Endothelial cell of umbilical vein (primary cell): ENCODE data around the gene DHRS7B. TPM values are rescaled to one million over a fixed set of nuclear protein-coding genes. Genes with fewer than 3 reads are reported as not detected.
"Not testable (repeated sequence)": the region's sequence is repeated elsewhere in the genome, so short reads cannot be mapped to it uniquely, and the experiment has no call there.

Experiments used
- BruUV-seq: library from RNA; stranded (reverse); fragments of 400-500 nt; replicated peaks from 2 replicates; lab custom pipeline; 2021; lab: Mats Ljungman, UMichigan
- CTCF ChIA-PET: fragments of 300-600, 350-600 bp; sonication (Branson Sonifier 250); formaldehyde crosslinking; loops from one replicate; lab custom pipeline; 2021; ENCODE audit warnings: antibody characterized with exemption, inconsistent platforms; lab: Charles Lee
- POLR2A ChIA-PET: fragments of 300-600, 350-600 bp; sonication (Branson Sonifier 250); formaldehyde crosslinking; loops from one replicate; lab custom pipeline; 2021; ENCODE audit warnings: antibody characterized with exemption, inconsistent platforms; lab: Charles Lee
- DNase-seq: peaks from one replicate; pipeline ENCODE4 v3.0.0-alpha.2; 2011; ENCODE audit warnings: low read depth, low spot score
- FAIRE-seq: peaks from 2 replicates; lab custom pipeline; 2011; peaks lifted over from hg19 to GRCh38; lab: Jason Lieb, UNC
- H2AFZ ChIP-seq: 2 replicates; pipeline ENCODE4 v1.6.0; 2012; ENCODE audit warnings: low read depth, low read length, control low read depth, inconsistent platforms
- H3K27ac ChIP-seq: 2 replicates; pipeline ENCODE4 v1.5.1; 2011; ENCODE audit warnings: low read depth, mild to moderate bottlenecking, control low read depth, low read length, moderate library complexity; ENCODE audit not compliant: insufficient read depth
- H3K27me3 ChIP-seq, 2 experiments: 2 replicates each; pipeline versions ENCODE4 v1.6.0 to v1.6.1; 2011; ENCODE audit warnings: low read length in 2 of 2, mixed read lengths in 1 of 2; ENCODE audit not compliant: control insufficient read depth in 2 of 2, insufficient read depth in 2 of 2
- H3K36me3 ChIP-seq, 2 experiments: 2 replicates in 1 of 2; 3 replicates in 1 of 2; pipeline ENCODE4 v1.5.1; 2011; ENCODE audit warnings: low read length in 2 of 2, mild to moderate bottlenecking in 1 of 2, moderate library complexity in 1 of 2; ENCODE audit not compliant: control insufficient read depth in 2 of 2, insufficient read depth in 2 of 2; ENCODE audit errors: extremely low read depth in 1 of 2
- H3K4me1 ChIP-seq: 3 replicates; pipeline ENCODE4 v1.5.1; 2011; ENCODE audit warnings: mild to moderate bottlenecking, low read length; ENCODE audit not compliant: control insufficient read depth, insufficient read depth; ENCODE audit errors: extremely low read depth
- H3K4me2 ChIP-seq: 2 replicates; pipeline ENCODE4 v1.6.1; 2011; ENCODE audit warnings: low read length, control low read depth, mixed read lengths; ENCODE audit not compliant: insufficient read depth
- H3K4me3 ChIP-seq, 3 experiments: fragments of 200-600 bp in 1 of 3; sonication (generic), shearing (Covaris generic) in 1 of 3; replicated peaks in 1 of 3; 2 replicates each; pipeline ENCODE4 v1.5.1; 2011 to 2016; ENCODE audit warnings: control low read depth in 3 of 3, low read length in 3 of 3, mild to moderate bottlenecking in 2 of 3, inconsistent platforms in 1 of 3, low read depth in 1 of 3, moderate library complexity in 1 of 3; ENCODE audit not compliant: insufficient read depth in 1 of 3
- H3K79me2 ChIP-seq: 2 replicates; pipeline ENCODE4 v1.6.0; 2012; ENCODE audit warnings: low read length, inconsistent platforms; ENCODE audit not compliant: control insufficient read depth, insufficient read depth
- H3K9ac ChIP-seq: replicated peaks from 2 replicates; pipeline ENCODE3; 2011; ENCODE audit warnings: low read length, control low read depth; ENCODE audit not compliant: insufficient read depth; ENCODE audit errors: extremely low read depth
- H3K9me1 ChIP-seq: replicated peaks from 3 replicates; pipeline ENCODE4 v1.6.0; 2011; ENCODE audit warnings: mild to moderate bottlenecking, low read length; ENCODE audit not compliant: control insufficient read depth, insufficient read depth; ENCODE audit errors: extremely low read depth
- H3K9me3 ChIP-seq: replicated peaks from 2 replicates; pipeline ENCODE4 v1.5.1; 2012; ENCODE audit warnings: low read length, inconsistent platforms; ENCODE audit not compliant: control insufficient read depth, insufficient read depth
- H4K20me1 ChIP-seq: replicated peaks from 2 replicates; pipeline ENCODE3; 2011; ENCODE audit warnings: mild to moderate bottlenecking, low read length; ENCODE audit not compliant: control insufficient read depth, insufficient read depth; ENCODE audit errors: extremely low read depth
- CTCF ChIP-seq, 2 donors: IDR thresholded peaks; 1 replicate in 1 of 2; 2 replicates in 1 of 2; pipeline ENCODE4 v1.5.1; 2011; ENCODE audit warnings: low read length in 2 of 2, mild to moderate bottlenecking in 2 of 2, moderate library complexity in 2 of 2, control low read depth in 1 of 2, inconsistent platforms in 1 of 2, low read depth in 1 of 2; ENCODE audit not compliant: insufficient read depth in 1 of 2; ENCODE audit errors: extremely low read depth in 1 of 2
- EZH2 ChIP-seq: IDR thresholded peaks from 2 replicates; pipeline ENCODE4 v1.6.1; 2012; ENCODE audit warnings: borderline replicate concordance, low read depth, mild to moderate bottlenecking, moderate library complexity, low read length, inconsistent platforms; ENCODE audit not compliant: severe bottlenecking
- FOS ChIP-seq: IDR thresholded peaks from 2 replicates; pipeline ENCODE4 v1.6.1; 2011; ENCODE audit warnings: mild to moderate bottlenecking, low read length, moderate library complexity, borderline replicate concordance; ENCODE audit not compliant: insufficient read depth
- GATA2 ChIP-seq: IDR thresholded peaks from 2 replicates; pipeline ENCODE4 v1.7.0; 2011; ENCODE audit warnings: low read depth, mild to moderate bottlenecking, moderate library complexity, mixed read lengths, low read length; ENCODE audit not compliant: insufficient read length, insufficient read depth
- JUN ChIP-seq: IDR thresholded peaks from 2 replicates; pipeline ENCODE4 v1.6.1; 2011; ENCODE audit warnings: borderline replicate concordance, low read depth; ENCODE audit not compliant: insufficient read length, insufficient read depth
- MAX ChIP-seq: IDR thresholded peaks from 2 replicates; pipeline ENCODE4 v1.6.1; 2011; ENCODE audit not compliant: insufficient read depth, insufficient read length
- MYC ChIP-seq: IDR thresholded peaks from one replicate; pipeline ENCODE4 v1.6.1; 2011; ENCODE audit warnings: mild to moderate bottlenecking, low read depth, low read length
- POLR2A ChIP-seq: IDR thresholded peaks from 2 replicates; pipeline ENCODE4 v1.6.1; 2012; ENCODE audit warnings: low read depth, mild to moderate bottlenecking, control low read depth, low read length
- POLR2AphosphoS5 ChIP-seq: IDR thresholded peaks from 2 replicates; pipeline ENCODE4 v1.6.1; 2012; ENCODE audit warnings: low read depth, mild to moderate bottlenecking, control low read depth, low read length, moderate library complexity; ENCODE audit not compliant: insufficient read depth
- dilution Hi-C: fragments of 300-500 bp; cut with MboI; formaldehyde crosslinking; loops from one replicate; pipeline ENCODE4 v1.15.0; 2019; ENCODE audit warnings: low sequenced_read_pairs; ENCODE audit not compliant: extremely low pct_ligation_motif_present
- intact Hi-C: fragments of 100-400 bp; cut with micrococcal nuclease; formaldehyde crosslinking; loops from one replicate; pipeline ENCODE4 v1.10.0; 2022
- polyA plus RNA-seq, 4 experiments: library from polyadenylated mRNA; depleted of rRNA in 3 of 4; stranded (reverse) in 3 of 4; unstranded in 1 of 4; fragments of >200 nt; gene quantifications; 2 replicates each; pipeline versions ENCODE4 v1.2.1 to v1.2.3, GENCODE V29; 2011 to 2012; ENCODE audit warnings: missing spikeins in 1 of 4
- total RNA-seq: library from RNA; stranded (reverse); gene quantifications from 2 replicates; pipeline ENCODE4 v1.2.3, GENCODE V29; 2021

DHRS7B gene
- total and polyA plus RNA-seq, 2 donors (not counting 3 experiments of a cell fraction or from before 2014, with no cell fraction given) = 14.0 to 28.1 TPM

GRCh38 chr17:21223086-21223485, 96.3 kb downstream of the DHRS7B start:
- no peaks in the 10 kb centered on the region for H3K27me3 ChIP-seq
- POLR2A ChIA-PET = no interaction called here
- TF ChIP-seq POLR2A (no peak), EZH2 (no peak), JUN (no peak), MYC (no peak), POLR2AphosphoS5 (no peak), MAX (no peak), CTCF (IDR thresholded peaks at IDR 0.05; ENCODE audit: extremely low read depth in 1 of 2, insufficient read depth in 1 of 2, low read depth in 1 of 2, low read length in 2 of 2) (no peak), GATA2 (no peak), FOS (no peak)

GRCh38 chr17:21227277-21227676, 100.5 kb downstream of the DHRS7B start:
- POLR2A ChIA-PET, BruUV-seq, H3K4me2 ChIP-seq, dilution Hi-C loops, H3K27ac ChIP-seq, H3K36me3 ChIP-seq, H3K4me3 ChIP-seq, FAIRE-seq, H4K20me1 ChIP-seq, intact Hi-C loops, H3K79me2 ChIP-seq, H3K9me3 ChIP-seq, DNase-seq, H3K9ac ChIP-seq, H2AFZ ChIP-seq, H3K9me1 ChIP-seq, H3K27me3 ChIP-seq, H3K4me1 ChIP-seq: not testable (repeated sequence)
- CTCF ChIA-PET = interaction anchor here (1.1 to 1.5 kb wide), 2 partner anchors 12 to 98 kb away, joined by 4 to 5 read pairs; no protein-coding TSS in a partner anchor

More at GRCh38 chr17:21223086-21223485, 96.3 kb downstream of the DHRS7B start:
- FAIRE-seq = no peak
- BruUV-seq = no TSS peak
- no peaks in the 10 kb centered on the region for H3K9me1 ChIP-seq
- no peak overlapping the region for H3K9ac ChIP-seq
- no peaks in the 10 kb centered on the region for H3K79me2 ChIP-seq
- H3K9me3 ChIP-seq = no peaks in the 10 kb centered on the region
- H3K4me3 ChIP-seq = no peak overlapping the region
- no peak overlapping the region for H3K4me2 ChIP-seq
- H2AFZ ChIP-seq = no peak overlapping the region
- peaks cover 0 to 11% of the 10 kb centered on the region in 2 experiments for H3K36me3 ChIP-seq
- no peaks in the 10 kb centered on the region for H3K4me1 ChIP-seq
- intact Hi-C loops = no loop called here
- H3K27ac ChIP-seq = no peak overlapping the region
- DNase-seq = no peak
- dilution Hi-C loops = no loop called here
- CTCF ChIA-PET = no interaction called here
- no peaks in the 10 kb centered on the region for H4K20me1 ChIP-seq
